Astrocyte of the hippocampus (primary cell): Measurements from ENCODE around the gene ZBTB38.

ENCODE experiments used
- DNase-seq: peaks from one replicate; pipeline ENCODE4 v3.0.0; 2011; ENCODE audit warnings: low read depth, low spot score

The ZBTB38 gene

DNA sequence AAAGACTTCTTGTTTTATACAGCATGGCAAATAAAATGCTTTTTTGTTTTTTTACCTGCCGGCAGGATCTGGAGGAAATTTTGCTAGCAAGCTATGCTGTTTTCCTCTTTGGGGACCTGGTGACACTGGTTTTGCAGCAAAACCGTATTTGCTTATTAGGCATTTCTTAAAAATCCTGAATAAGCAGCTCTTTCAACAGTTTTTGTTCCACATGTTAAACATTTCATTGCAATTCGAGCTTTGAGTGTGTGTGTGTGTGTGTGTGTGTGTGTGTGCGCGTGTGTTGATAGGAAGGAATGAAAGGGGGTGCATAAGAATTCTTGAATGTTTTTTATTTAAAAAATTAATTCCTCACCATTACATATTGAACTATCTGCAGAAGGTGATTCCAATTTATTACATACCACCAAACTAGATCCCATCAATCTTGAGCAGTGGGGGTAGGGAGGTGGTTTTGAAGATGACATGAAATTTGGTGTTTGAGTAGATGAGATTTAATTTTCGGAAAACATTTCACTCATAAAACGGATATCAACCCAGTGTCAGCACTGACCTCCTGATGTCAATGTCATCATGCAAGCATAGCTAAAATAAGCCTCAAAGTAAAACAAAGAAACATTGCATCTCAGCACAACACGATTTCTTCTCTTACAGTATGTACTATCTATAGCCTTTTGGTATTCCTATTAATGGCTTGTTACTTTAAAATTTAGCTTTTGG lies 17.3 kb downstream of the ZBTB38 start:
- DNase-seq: no peak

DNA sequence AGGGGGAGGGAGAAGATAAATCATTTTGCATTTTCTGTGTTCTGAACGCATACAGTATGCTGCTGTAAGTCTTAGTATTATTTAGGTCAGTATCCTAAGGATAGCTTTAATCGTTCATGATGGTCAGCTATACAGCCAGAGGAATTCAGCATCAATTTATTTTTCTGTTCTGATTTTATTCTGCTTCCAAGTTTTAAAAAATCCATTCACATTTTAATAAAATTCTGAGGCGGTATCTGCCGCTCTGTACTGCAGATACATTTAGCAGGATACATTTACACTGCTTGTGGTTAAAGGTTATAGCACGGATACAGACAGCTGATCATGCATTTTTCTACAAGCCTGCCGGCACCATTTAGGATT lies 17.8 kb downstream of the ZBTB38 start:
- DNase-seq: no peak

DNA sequence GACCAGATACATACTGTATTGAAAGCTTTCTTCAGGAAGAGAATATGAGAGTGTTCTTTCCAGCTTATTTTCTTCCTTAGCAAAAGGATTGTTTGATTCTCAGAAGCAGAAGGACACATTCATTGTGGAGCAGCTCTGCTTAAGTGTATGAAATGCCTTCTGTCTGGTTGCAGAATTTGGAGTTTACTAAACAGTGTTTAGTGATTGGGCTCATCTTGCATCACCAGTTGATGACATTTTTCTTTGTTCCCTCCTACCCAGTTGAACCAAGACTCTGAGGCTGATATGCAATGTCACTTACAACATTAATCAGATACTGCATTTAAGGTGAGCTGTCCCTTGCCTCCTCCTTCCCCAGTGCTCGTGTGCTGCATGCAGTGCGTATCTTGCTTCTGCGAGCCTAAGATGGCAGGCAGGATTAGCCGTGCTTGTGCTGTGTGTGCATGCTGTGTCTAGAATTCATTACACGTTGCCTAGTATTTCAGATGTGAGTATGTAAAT lies 18.4 kb downstream of the ZBTB38 start:
- no peak for DNase-seq

DNA sequence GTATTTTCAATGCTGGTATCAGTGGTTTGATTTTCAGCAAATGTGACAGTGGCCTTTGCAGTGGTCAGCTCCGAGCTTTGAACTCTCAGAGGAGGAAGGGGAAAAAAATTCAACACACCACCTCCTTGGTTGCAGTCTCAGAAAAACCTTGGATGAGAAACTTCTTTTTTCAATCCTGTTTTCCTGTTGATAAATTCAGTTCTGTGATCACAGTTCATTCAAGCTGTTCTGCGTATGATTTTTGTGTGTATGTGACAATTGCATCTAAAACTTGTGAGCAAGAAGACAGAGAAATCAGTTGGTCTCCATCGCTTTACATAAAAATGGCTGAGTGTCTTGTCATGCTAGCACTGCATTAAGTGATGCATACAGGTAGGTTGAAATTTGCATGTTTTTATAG lies 19.2 kb downstream of the ZBTB38 start:
- no peak for DNase-seq

DNA sequence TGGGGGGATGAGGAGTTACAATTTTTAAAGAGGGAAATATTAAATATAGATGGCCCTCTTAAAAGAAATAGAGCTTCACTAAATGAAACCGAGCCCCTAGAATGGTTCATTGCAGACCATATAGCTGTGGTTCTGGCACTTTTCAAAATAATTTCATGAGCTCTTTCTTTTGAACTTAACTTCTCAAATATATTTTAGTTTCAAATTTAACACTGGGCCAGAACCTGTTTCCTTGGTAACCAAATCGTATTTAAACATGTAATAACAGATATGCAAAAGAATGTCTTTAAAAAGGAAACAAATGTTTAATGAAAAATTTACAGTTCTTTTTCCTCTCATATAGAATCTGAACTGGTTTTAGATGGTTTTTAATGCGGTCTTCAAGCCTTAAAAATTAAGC lies 20.1 kb downstream of the ZBTB38 start:
- DNase-seq: no peak

DNA sequence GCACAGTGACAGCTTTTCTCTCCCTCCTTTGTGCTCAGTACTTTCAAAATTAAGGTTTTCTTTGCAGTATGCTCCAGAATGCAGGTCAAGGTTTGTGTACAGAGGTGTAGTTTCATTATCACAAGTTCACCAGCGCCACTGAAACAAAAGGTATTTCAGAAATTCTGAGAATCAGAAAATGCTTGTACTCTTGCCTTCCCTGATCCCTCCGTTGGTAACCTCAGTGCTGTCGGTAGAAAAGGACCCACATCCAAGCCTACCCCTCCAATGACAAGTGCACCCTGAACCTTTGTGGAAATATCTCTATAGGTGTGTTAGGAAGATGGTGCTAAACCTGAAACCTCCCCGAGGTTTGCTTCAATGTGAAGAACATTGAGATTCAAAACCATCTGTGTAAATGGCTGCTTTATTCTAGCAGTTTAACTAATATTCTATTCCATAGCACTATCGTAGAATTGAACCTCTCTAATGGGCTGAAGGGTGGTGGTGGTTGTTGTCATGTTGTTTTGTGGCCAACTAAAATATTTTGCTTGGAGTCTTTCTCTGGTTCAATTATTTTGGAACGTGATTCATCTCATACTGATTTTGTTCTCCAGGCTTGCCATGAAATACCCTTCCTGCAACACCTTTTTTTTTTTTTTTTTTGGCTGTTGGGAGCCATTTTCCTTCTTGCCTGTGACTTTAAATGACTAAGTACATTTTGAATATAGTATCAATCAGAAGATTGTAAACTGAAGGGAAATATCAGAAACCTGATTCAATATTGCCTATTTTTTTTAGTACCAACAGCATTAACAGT lies 20.7 kb downstream of the ZBTB38 start:
- no peak for DNase-seq

DNA sequence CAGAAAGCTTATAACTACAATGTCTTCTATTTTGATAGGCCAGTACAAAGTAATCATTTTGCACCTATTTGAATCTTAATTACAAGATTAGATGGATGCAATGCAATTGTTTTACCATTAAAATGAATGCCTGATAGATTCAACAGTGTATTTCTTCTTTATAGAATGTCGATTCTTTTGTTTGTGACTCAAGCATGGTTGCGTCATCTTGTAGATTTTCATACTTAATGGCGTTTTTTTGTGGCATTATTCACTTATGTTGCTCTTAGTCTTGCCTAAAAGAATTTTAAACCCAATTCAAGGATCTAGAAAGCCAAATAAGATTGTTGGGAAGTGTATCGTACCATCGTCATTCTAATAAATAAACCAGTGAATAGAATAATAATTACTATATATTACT lies 21.4 kb downstream of the ZBTB38 start:
- DNase-seq: no peak

DNA sequence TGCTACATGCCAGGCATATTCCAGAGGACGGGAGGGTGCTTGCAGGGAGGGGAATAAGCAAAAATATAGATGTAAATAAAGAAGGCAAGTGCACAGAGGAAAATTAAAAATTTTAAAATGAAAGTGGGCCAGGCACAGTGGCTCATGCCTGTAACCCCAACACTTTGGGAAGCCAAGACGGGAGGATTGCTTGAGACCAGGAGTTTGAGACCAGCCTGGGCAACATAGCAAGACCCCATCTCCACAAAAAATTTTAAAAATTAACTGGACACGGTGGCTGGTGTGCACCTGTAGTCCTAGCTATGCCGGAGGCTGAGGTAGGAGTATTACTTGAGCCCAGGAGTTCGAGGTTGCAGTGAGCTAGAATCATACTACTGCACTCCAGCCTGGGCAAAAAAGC lies 22.4 kb downstream of the ZBTB38 start:
- no peak for DNase-seq

DNA sequence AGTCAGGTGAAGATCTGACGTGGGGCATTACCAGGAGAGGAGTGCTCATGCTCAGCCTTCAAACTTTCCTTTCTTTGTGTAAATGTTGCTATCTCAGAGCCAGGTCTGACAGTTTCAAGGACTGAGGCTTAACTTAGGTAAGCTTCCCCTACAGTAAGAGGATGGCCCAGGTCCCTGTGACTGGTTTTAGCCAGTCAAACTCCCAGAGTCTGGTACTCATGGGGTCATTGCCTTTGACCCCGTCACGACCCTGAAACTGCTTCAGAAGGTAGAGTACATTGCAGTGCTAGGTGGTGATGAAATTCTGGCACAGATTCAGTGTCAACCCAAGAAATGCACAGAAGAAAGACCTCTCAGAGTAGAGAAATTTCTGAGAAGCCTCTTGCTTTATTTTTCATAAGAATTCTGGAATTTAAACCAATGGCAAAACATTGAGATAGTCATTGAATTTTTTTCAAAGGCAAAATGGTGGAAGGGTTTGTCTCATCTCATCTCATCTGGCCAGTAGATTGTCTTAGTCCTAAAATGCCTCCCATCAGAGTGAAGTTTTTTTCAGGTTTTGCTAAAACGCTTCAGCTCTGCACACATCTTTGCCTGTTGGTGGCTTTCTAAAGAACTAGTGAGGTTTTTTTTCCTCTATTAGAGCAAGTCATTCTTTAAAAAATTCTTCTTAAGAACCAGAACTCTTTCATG lies 23.1 kb downstream of the ZBTB38 start:
- no peak for DNase-seq

DNA sequence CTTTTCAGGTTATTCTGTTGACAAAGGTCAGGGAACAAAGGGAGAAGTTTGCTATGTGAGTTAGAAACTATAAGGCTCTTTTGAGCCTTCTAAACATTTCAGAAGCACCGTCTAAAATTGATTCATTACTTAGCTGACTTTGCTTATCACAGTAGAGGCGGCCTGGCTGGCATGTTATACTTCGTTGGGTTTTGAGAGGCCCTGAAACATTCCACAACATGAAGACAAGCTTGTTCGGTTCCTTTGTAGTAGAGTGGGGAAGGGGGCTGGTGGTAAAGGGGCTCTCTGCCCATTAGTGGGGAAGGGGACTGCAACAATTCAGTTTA lies 23.6 kb downstream of the ZBTB38 start:
- DNase-seq: no peak

DNA sequence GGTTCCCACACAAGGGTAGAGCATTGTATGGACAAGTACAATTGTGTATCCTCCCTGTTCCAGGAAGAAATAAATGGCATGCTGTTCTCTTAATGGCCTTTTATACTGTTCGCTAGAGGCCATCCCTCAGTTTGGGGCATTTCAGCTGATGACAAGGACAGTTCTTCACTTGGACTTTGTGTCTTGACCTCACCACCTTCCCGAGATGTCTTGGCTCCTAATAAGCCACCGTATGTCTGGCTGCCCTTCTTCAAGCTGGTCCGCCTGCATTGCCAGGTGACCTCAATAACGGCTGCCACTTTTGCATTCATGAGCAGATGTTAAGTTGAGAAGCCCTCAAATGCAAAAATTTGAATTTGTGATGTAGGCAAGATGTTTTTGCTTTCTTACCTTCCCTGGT lies 24.1 kb downstream of the ZBTB38 start:
- DNase-seq: no peak

DNA sequence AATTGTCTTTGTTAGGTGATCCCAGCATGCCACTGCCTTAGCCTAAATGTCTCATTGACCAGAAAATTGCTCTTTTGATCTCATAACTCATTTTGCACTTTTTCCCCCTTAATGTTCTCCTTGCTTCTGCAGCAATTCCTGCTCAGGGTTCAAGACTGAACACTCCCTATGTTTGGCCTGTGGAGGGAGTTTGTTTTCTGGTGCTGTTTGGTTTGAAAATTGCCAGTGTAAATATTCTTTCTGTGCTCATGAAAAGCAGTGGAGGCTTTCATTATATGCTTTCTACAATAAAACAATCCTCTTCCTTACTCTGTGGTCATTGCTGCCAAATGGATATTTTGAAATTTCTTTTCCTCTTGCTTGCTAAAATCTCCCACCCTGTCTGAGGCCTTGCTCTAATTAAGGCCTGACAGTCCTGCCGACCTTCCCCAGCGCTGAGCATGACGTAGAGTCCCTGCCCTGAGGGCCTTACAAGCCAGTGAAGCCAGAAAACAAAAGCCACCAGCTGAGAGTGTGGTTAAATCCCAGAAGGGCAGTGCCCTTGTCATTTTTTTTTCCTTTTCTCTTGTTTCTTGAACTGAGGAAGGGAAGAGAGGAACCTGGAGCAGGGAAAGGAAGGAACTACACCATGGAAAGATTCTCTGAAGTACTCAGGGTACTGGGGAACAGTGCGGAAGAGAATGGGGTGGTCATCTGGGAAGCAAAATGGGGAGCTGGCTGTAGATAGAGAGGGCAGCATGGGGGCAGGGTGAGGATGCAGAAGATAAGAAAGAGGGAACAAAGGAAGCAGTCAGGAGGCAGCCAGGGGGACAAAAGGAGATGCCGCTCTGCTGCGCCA lies 24.8 kb downstream of the ZBTB38 start:
- peak; percentile 83 for DNase-seq

DNA sequence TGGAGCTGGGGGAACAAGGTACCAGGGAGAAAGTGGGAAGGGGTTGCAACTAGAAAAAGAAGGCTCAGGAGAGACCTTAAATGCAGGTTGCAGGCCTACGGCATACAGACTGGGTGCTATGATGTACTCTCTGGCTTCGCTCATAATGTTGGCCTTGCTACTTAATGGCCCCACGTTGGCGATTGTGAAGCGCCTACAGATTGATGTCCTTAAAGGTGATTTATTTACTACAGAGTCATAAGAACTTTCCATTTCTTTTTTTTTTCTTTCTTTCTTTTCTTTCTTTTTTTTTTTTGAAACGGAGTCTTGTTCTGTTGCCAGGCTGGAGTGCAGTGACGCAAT lies 25.4 kb downstream of the ZBTB38 start:
- no peak for DNase-seq

DNA sequence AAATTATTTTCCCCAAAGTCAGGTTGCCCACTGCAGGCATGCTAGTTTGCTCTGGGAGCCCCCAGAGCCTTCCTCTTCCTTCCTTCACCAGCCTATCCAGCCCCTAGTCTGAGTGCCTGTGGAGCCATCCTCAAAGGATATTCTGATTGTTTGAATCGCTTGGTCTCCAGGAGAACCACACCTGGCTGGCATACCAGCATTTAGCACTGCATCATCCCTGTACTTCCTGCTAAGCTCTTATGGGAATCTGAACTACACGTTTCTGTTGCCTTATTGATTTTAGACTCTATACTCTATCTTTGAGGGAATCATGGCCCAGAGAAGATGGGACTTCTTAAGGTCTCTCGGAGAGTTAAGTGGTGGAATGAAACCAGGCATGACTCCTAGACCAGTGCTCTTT lies 26.3 kb downstream of the ZBTB38 start:
- DNase-seq: no peak

DNA sequence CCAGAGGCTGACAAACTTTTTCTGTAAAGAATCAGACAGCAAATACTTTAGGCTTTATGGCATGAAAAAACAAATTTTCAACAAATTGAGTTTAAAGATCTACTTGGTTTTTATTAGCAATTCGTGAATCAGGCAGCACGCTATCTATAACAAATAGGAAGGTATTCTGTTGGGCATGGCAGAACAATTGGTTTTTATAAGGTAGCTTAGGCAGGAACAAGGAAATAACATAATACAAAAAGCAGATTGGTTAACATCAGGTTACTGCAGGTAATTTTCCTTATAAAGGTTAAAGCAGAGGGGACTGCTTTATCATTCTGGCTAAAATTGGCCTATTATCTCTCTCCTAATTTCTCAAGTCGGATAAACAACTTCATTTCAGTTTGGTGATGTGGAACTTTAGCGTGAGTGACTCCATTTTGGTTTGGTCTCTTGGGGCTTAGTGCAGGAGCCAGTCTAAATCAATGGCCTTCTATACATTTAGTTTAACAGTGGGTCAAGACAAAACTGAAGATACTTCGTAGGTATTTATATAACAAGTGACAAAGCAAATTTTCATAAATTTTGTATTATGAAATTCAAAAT lies 26.8 kb downstream of the ZBTB38 start:
- no peak for DNase-seq

DNA sequence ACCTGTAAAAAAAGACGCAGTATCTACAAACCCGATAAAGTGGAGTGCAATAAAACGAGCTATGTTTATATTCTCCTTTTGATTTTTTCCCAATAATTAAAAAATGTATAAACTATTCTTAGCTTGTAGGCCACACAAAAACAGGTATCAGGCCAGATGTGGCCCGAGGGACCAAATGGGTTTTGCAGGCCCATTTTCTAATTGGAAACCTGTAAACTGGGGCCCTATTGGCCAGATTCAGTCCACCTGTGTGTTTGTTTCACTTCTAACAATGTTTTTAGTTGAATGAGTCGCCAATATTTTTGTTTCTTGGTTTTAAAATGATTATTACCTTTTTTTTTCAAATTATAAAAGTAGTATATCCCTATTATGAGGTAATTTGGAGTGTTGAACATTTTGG lies 29.7 kb downstream of the ZBTB38 start:
- DNase-seq: no peak

DNA sequence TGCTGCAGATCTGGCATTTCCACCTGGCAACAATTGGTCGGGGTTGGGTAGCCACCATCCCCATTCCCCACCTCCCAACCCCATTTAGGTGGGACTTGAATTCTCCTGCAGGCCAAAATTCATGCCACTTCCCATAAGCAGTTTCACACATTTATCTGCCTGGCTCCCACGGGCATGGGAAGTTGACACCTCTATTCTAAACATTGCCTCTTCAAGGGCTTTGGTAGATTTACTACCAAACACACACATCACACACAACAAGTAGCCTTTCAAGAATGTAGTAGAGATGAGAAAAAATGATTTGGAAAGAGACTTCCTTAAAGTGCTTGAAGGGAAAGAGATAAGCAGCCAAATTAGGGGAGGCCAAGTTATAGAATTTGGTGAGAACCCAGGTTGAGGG lies 30.9 kb downstream of the ZBTB38 start:
- DNase-seq: no peak

DNA sequence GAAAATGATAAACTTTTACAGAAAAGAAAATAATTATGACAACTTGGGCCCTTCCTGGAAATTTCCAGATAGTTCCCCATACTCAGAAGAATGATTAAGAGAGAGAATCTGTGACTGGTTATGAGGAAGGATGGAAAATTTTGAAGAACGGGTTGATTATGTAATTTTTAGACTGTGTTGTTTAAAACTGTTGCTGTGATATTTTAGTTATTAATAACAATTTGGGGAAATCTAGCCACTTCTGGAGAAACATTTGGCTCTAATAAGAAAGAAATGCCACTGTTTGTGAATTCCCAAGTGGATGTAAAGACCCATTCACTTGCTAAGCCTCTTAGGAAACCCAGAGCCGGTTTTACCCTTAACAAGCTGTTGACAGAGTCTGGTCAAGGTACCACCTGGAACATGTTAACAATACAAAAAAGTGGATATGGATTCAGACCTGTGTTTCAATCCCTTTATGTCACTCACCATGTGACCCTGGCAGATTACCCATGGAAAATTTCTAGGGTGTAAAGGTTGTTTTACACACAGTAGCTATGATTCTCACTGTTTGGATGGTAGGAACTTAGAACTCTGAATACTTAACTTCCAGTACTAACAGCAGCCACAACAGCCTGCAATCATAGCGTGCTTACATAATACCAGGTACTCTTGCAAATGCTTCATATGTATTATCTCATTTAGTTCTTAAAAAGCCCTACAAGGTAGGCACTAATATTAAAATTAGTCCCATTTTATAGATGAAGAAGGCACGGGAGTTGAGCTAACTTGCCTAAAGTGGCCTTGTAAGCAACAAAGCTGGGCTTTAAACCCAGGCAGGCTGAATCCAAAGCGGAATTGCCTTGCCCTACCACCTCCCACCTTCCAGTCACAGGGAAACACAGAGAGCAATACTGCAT lies 32.0 kb downstream of the ZBTB38 start:
- DNase-seq: no peak

DNA sequence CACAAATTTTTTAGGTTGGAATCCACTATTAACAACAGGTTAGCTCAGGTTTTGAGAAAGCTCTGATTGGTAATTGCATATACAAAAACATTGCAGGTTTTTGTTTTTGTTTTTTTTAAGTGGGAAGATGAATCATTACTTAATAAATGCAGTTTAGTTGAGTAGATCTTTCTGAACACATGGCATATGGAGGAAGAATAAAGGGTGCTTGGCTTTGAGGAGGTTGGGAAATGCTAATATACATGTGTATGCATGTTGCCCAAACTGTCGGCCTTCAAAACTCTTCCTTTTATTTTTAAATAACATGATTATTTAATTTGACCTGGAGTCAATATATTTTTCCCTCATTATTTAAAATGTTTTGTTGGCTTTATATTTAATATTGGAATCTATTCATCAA lies 32.8 kb downstream of the ZBTB38 start:
- no peak for DNase-seq
